Measurements from ENCODE around the gene MNX1.

The MNX1 gene

GRCh38 chr7:156954941-156955340 lies 55.5 kb downstream of the MNX1 start:
- TF ChIP-seq CTCF (IDR thresholded peaks at IDR 0.05; ENCODE audit: low read depth, low read length) = no peak
- H3K4me3 ChIP-seq (ENCODE audit: low read depth, low read length) = no peak overlapping the region
- in situ Hi-C loops (cut with HindIII; ENCODE audit: low sequenced_read_pairs) = no loop called here
- DNase-seq (ENCODE audit: low read depth, low spot score) = no peak

All from astrocyte of the spinal cord (primary cell).